Mesendoderm (in vitro differentiated cells): Measurements from ENCODE around the gene GAST.
A peak's percentile ranks its signal among the peaks of the same experiment; 100 is the strongest.

Source experiments
- DNase-seq: peaks from one replicate; pipeline ENCODE4 v3.0.0; 2013
- H2AK5ac ChIP-seq: 2 replicates; pipeline ENCODE4 v1.6.1; 2013; ENCODE audit warnings: low read length, inconsistent platforms
- H2BK120ac ChIP-seq: 2 replicates; pipeline ENCODE4 v1.6.1; 2013; ENCODE audit warnings: low read depth, mild to moderate bottlenecking, low read length, moderate library complexity, mixed read lengths
- H2BK15ac ChIP-seq: replicated peaks from 2 replicates; pipeline ENCODE4 v1.6.1; 2013; ENCODE audit warnings: low read depth, mild to moderate bottlenecking, moderate library complexity
- H2BK5ac ChIP-seq: 2 replicates; pipeline ENCODE4 v1.6.1; 2013; ENCODE audit warnings: low read length, inconsistent platforms
- H3K18ac ChIP-seq: 2 replicates; pipeline ENCODE4 v1.6.1; 2013; ENCODE audit warnings: mild to moderate bottlenecking, low read length, mixed read lengths
- H3K23ac ChIP-seq: one replicate; pipeline ENCODE4 v1.6.1; 2013; ENCODE audit warnings: low read length
- H3K27ac ChIP-seq: 2 replicates; pipeline ENCODE4 v1.5.1; 2013; ENCODE audit warnings: low read depth, mild to moderate bottlenecking, inconsistent platforms, low read length, moderate library complexity
- H3K27me3 ChIP-seq: 2 replicates; pipeline ENCODE4 v1.6.1; 2013; ENCODE audit warnings: low read length, control low read depth, mild to moderate bottlenecking, inconsistent platforms; ENCODE audit not compliant: insufficient read depth, poor library complexity
- H3K36me3 ChIP-seq: 2 replicates; pipeline ENCODE4 v1.6.1; 2013; ENCODE audit warnings: low read length, inconsistent platforms; ENCODE audit not compliant: control insufficient read depth, insufficient read depth
- H3K4ac ChIP-seq: one replicate; pipeline ENCODE4 v1.6.1; 2013; ENCODE audit warnings: low read depth, mild to moderate bottlenecking, low read length, moderate library complexity
- H3K4me1 ChIP-seq: 2 replicates; pipeline ENCODE4 v1.6.1; 2013; ENCODE audit warnings: low read depth, low read length, inconsistent platforms; ENCODE audit not compliant: control insufficient read depth
- H3K4me2 ChIP-seq: 2 replicates; pipeline ENCODE4 v1.6.1; 2013; ENCODE audit warnings: low read length
- H3K4me3 ChIP-seq: 2 replicates; pipeline ENCODE4 v1.5.1; 2013; ENCODE audit warnings: mild to moderate bottlenecking, low read length
- H3K56ac ChIP-seq: one replicate; pipeline ENCODE4 v1.6.1; 2013; ENCODE audit warnings: low read length
- H3K79me1 ChIP-seq: 2 replicates; pipeline ENCODE4 v1.6.1; 2013; ENCODE audit warnings: low read length, inconsistent platforms
- H3K79me2 ChIP-seq: 2 replicates; pipeline ENCODE4 v1.6.1; 2013; ENCODE audit warnings: mild to moderate bottlenecking, low read length; ENCODE audit not compliant: control insufficient read depth, insufficient read depth
- H3K9ac ChIP-seq: 2 replicates; pipeline ENCODE4 v1.6.1; 2013; ENCODE audit warnings: low read length, inconsistent platforms
- H4K5ac ChIP-seq: one replicate; pipeline ENCODE4 v1.6.1; 2013; ENCODE audit warnings: low read length
- H4K8ac ChIP-seq: one replicate; pipeline ENCODE4 v1.6.1; 2013; ENCODE audit warnings: low read depth, mild to moderate bottlenecking, control low read depth, low read length, moderate library complexity
- WGBS: extraction: QIAGEN DNeasy Blood & Tissue Kit; methylation state at CpG from one replicate; pipeline ENCODE4 v1.1.7; 2013; ENCODE audit warnings: low lambda C conversion rate, missing lambda C conversion rate; ENCODE audit not compliant: insufficient coverage; ENCODE audit errors: extremely low coverage; 5-methylcytosine and 5-hydroxymethylcytosine counted together

Gene GAST

DNA sequence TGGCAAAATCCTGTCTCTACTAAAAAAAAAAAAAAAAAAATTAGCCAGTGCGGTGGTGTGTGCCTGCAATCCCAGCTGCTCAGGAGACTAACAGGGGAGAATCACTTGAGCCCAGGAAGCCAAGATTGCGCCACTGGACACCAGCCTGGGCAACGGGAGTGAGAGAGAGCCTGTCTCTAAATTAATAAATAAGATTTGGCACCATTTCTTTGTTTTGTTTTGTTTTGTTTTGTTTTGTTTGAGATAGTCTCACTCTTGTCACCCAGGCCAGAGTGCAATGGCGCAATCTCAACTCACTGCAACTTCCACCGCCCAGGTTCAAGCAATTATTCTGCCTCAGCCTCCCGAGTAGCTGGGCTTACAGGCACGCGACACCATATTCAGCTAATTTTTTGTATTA lies 9.4 kb upstream of the GAST start:
- no peak for DNase-seq
- Histone ChIP-seq H3K9ac (no peak overlapping the region), H3K4me1 (peaks cover 5% of the 10 kb centered on the region), H3K4me3 (no peak overlapping the region), H2AK5ac (no peak overlapping the region), H3K79me2 (no peaks in the 10 kb centered on the region), H4K5ac (no peak overlapping the region), H3K4ac (no peak overlapping the region), H3K36me3 (no peaks in the 10 kb centered on the region), H3K79me1 (no peaks in the 10 kb centered on the region), H3K27ac (no peak overlapping the region), H3K23ac (no peak overlapping the region), H2BK15ac (no peak overlapping the region), H4K8ac (no peak overlapping the region), H3K18ac (no peak overlapping the region), H2BK5ac (no peak overlapping the region), H2BK120ac (no peak overlapping the region), H3K4me2 (no peak overlapping the region), H3K27me3 (no peaks in the 10 kb centered on the region), H3K56ac (no peak overlapping the region)
- no CpG with 5 or more reads among the region's 8 CpGs for WGBS

DNA sequence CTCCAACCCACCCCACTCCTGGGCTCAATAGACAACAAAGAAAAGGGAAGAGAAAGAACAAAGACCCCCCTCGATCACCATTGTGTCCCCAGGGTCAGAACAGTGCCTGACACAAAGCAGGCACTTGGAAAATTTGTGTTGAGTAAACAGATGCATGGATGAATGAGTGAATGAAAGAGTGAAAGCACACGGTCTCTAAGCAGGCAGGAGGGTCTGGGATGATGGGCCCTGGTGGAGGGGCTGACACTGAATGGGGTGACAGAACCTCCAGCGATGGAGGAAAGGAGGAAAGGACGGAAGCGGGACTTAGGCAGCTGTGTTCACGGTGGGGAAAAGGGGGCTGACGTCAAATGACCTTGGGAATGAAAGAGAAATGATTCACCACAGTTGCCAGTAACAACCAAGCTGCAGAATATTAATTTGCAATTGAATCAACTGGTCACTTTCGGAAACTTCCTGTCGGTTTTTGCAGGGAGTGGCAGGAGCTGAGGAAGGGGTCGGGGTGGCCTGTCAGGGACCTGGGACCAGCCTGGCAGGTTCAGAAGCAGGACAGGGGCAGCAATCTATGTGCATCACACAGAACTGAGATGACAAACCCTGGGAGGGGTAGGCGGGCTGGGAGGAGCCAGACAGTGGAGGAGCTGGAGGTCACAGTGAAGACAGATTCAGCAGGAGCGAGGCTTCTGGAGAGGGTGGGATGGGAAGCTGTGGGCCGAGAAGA lies 6.7 kb upstream of the GAST start:
- DNase-seq, result no peak
- H3K4me1 ChIP-seq, result peaks cover 5% of the 10 kb centered on the region
- H3K18ac ChIP-seq, result no peak overlapping the region
- H3K4ac ChIP-seq, result no peak overlapping the region
- H3K56ac ChIP-seq, result peak overlapping the region; percentile 42
- no peak overlapping the region for H3K27ac ChIP-seq
- no peak overlapping the region for H3K4me3 ChIP-seq
- H3K36me3 ChIP-seq, result no peaks in the 10 kb centered on the region
- H2BK5ac ChIP-seq, result no peak overlapping the region
- no peak overlapping the region for H4K8ac ChIP-seq
- WGBS, result no CpG with 5 or more reads among the region's 13 CpGs
- no peak overlapping the region for H3K4me2 ChIP-seq
- H2AK5ac ChIP-seq, result no peak overlapping the region
- no peak overlapping the region for H3K23ac ChIP-seq
- no peak overlapping the region for H2BK120ac ChIP-seq
- H3K79me2 ChIP-seq, result no peaks in the 10 kb centered on the region
- no peak overlapping the region for H4K5ac ChIP-seq
- H3K9ac ChIP-seq, result peak overlapping the region; percentile 27
- no peak overlapping the region for H2BK15ac ChIP-seq
- no peaks in the 10 kb centered on the region for H3K27me3 ChIP-seq
- no peaks in the 10 kb centered on the region for H3K79me1 ChIP-seq

DNA sequence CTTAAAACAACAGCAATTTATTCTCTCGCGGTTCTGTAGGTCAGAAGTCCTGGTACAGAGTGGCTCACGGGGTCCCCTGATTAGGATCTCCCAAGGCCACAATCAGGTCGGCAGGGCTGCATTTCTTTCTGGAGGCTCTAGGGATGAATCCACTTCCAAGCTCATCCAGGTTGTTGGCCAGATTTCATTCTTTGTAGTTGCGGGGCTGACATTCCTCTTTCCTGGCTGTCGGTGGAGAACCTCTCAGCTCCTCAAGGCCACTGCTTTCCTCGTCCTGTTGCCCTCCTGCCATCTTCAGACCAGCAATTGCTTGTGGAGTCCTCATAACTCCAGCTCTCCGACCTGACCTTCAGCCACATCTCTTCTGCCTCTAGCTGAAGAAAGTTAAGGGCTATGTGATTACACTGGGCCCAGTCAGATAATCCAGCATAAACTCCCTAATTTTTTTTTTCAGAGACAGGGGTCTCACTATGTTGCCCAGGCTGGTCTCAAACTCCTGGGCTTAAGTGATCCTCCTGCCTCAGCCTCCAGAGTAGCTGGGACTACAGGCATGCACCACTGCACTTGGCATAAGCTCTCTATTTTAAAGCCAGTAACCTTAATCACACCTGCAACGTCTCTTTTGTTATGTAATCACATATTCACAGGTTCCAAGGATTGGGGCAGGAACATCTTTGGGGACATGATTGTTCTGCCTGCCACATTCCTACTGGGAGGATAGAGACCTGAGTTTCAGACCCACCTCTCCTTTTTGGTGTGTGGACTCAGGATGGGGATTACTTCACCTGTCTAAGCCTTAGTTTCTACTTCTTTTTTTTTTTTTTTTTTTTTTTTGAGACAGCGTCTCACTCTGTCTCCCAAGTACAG lies 4.1 kb upstream of the GAST start:
- Histone ChIP-seq H3K27ac (no peak overlapping the region), H2AK5ac (no peak overlapping the region), H3K9ac (no peak overlapping the region), H3K4me1 (peaks cover 5% of the 10 kb centered on the region), H2BK120ac (no peak overlapping the region), H3K27me3 (no peaks in the 10 kb centered on the region), H3K23ac (no peak overlapping the region), H2BK5ac (no peak overlapping the region), H3K4me2 (no peak overlapping the region), H3K18ac (no peak overlapping the region), H3K4me3 (no peak overlapping the region), H3K36me3 (no peaks in the 10 kb centered on the region), H3K79me2 (no peaks in the 10 kb centered on the region), H4K5ac (no peak overlapping the region), H3K4ac (no peak overlapping the region), H3K79me1 (no peaks in the 10 kb centered on the region), H2BK15ac (no peak overlapping the region), H3K56ac (no peak overlapping the region), H4K8ac (no peak overlapping the region)
- DNase-seq, result no peak
- WGBS, result no CpG with 5 or more reads among the region's 10 CpGs

DNA sequence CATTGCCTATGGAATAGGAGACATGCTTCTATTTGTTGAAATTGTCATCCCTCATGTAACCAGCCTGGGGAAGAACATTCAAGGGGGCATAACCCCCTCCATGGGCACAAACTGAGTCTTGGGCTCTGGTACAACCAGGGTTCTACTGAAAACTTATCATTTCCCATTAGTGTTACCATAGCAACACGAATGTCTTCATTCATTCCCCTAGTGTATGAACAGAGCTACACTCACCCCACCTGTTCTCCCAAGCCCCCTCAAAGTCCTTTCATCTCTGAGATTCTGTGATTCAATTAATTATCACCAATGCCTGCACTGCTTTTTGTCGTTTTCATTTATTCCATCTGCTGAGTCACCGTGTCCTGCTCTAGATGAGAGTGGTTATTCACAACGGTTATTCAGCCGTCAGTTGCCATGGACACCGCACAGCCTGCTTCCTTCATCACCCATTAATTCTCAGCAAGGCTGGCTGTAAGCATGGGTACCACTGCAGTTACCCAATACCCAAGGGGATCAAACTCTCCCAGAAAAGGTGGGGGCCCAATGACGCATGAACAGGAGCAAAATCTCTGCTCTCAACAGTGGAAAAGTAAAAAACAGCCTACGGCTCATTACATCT lies 1.6 kb upstream of the GAST start:
- Histone ChIP-seq H2BK5ac (no peak overlapping the region), H3K79me1 (no peaks in the 10 kb centered on the region), H3K4me2 (no peak overlapping the region), H3K27ac (no peak overlapping the region), H3K23ac (no peak overlapping the region), H3K56ac (no peak overlapping the region), H3K18ac (no peak overlapping the region), H2BK15ac (no peak overlapping the region), H2AK5ac (no peak overlapping the region), H3K9ac (no peak overlapping the region), H3K79me2 (no peaks in the 10 kb centered on the region), H3K4me3 (no peak overlapping the region), H3K36me3 (no peaks in the 10 kb centered on the region), H3K4ac (no peak overlapping the region), H4K5ac (no peak overlapping the region), H4K8ac (no peak overlapping the region), H3K27me3 (no peaks in the 10 kb centered on the region), H3K4me1 (no peaks in the 10 kb centered on the region), H2BK120ac (no peak overlapping the region)
- no peak for DNase-seq
- no CpG with 5 or more reads among the region's 8 CpGs for WGBS

DNA sequence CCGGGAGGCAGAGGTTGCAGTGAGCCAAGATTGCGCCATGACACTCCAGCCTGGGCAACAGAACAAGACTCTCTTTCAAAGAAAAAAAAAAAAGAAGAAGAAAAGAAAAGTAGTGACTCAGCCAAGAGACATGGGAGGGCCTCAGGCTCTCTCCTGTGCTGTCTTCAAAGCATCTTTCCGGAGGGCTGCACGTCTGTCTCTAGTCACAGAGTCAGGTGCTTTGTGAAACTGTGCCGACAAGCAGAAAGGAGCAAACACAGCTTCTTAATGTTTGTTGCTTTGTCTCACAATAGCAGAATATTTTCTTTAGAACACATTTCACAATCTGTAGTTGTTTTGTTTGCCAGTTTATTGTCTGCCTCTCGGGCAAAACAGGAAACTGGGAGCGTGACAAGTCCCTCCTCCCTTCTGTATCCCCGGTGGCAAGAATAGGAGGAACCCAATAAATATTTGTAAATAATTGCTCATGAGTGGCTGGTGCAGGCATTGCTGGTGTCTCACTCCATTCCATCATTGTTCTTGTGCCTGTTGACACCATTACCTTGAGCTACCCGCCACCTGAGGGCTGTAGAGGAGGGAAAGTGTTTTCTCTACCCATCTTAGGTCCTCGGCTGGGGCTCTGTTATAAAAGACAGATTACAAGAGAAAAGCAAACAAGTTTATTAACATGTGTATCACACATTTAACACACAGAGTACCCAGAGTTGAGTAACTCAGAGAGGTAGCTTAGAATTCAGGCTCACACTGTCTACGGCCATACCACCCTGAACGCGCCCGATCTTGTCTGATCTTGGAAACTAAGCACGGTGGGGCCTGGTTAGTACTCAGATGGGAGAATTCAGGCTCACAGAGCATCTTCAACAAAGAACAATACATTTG lies 5.5 kb downstream of the GAST start:
- H3K4me2 ChIP-seq, result no peak overlapping the region
- H4K5ac ChIP-seq, result no peak overlapping the region
- no peak overlapping the region for H2AK5ac ChIP-seq
- no peaks in the 10 kb centered on the region for H3K36me3 ChIP-seq
- H3K79me1 ChIP-seq, result no peaks in the 10 kb centered on the region
- H3K4ac ChIP-seq, result no peak overlapping the region
- no peak overlapping the region for H3K18ac ChIP-seq
- no peak overlapping the region for H3K9ac ChIP-seq
- H3K27me3 ChIP-seq, result no peaks in the 10 kb centered on the region
- no peak for DNase-seq
- no peak overlapping the region for H2BK5ac ChIP-seq
- no CpG with 5 or more reads among the region's 15 CpGs for WGBS
- H3K27ac ChIP-seq, result no peak overlapping the region
- H3K79me2 ChIP-seq, result no peaks in the 10 kb centered on the region
- no peak overlapping the region for H2BK15ac ChIP-seq
- no peaks in the 10 kb centered on the region for H3K4me1 ChIP-seq
- no peak overlapping the region for H4K8ac ChIP-seq
- H3K56ac ChIP-seq, result no peak overlapping the region
- H3K4me3 ChIP-seq, result no peak overlapping the region
- no peak overlapping the region for H2BK120ac ChIP-seq
- H3K23ac ChIP-seq, result no peak overlapping the region
